ENCODE results near the gene AFTPH.

DNA sequence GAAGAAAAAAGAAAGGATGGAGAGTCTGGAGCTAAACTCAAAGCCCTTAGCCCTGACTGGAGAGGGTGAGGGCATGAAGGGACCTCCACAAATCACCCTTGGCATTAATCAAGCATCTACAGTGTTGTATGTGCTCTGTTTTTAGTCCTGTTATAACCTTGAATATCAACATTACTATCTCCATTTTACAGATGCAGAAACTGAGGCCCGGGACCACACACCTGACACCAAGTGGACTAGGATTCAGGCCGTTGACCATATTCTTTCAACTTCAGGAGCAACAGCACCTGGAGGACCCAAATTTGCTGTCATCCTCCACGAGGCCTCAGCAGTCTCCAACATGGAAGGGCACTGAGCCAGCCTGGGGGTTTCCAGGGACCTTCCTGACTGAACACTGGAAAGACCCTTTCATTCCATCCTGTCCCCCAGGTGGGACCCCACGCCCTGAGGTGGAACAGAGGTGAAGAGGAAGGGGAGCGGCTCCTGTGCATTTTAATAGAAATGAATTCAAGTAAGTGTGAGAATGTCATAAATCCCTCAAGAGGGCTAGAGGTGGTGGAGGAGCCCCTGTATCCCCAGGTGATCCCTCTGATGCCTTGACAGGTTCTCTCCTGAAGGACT, 88.6 kb downstream of the AFTPH start:
- TF ChIP-seq, protein P1, sequence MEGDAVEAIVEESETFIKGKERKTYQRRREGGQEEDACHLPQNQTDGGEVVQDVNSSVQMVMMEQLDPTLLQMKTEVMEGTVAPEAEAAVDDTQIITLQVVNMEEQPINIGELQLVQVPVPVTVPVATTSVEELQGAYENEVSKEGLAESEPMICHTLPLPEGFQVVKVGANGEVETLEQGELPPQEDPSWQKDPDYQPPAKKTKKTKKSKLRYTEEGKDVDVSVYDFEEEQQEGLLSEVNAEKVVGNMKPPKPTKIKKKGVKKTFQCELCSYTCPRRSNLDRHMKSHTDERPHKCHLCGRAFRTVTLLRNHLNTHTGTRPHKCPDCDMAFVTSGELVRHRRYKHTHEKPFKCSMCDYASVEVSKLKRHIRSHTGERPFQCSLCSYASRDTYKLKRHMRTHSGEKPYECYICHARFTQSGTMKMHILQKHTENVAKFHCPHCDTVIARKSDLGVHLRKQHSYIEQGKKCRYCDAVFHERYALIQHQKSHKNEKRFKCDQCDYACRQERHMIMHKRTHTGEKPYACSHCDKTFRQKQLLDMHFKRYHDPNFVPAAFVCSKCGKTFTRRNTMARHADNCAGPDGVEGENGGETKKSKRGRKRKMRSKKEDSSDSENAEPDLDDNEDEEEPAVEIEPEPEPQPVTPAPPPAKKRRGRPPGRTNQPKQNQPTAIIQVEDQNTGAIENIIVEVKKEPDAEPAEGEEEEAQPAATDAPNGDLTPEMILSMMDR (IDR thresholded peaks at IDR 0.05; ENCODE audit: low read depth, low read length, poor library complexity, severe bottlenecking), result no peak
- no peak for TF ChIP-seq EZH2phosphoT487 (IDR thresholded peaks at IDR 0.05; ENCODE audit: borderline replicate concordance, low read length)
